NCI-H1048 (cell line): ENCODE data around the gene PTMA.
"Not testable (repeated sequence)": the region's sequence is repeated elsewhere in the genome, so short reads cannot be mapped to it uniquely, and the experiment has no call there.

Experiments
- DNase-seq: peaks from one replicate; lab custom pipeline; 2025; lab: John Stamatoyannopoulos, UW

Gene PTMA, protein sequence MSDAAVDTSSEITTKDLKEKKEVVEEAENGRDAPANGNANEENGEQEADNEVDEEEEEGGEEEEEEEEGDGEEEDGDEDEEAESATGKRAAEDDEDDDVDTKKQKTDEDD

DNA sequence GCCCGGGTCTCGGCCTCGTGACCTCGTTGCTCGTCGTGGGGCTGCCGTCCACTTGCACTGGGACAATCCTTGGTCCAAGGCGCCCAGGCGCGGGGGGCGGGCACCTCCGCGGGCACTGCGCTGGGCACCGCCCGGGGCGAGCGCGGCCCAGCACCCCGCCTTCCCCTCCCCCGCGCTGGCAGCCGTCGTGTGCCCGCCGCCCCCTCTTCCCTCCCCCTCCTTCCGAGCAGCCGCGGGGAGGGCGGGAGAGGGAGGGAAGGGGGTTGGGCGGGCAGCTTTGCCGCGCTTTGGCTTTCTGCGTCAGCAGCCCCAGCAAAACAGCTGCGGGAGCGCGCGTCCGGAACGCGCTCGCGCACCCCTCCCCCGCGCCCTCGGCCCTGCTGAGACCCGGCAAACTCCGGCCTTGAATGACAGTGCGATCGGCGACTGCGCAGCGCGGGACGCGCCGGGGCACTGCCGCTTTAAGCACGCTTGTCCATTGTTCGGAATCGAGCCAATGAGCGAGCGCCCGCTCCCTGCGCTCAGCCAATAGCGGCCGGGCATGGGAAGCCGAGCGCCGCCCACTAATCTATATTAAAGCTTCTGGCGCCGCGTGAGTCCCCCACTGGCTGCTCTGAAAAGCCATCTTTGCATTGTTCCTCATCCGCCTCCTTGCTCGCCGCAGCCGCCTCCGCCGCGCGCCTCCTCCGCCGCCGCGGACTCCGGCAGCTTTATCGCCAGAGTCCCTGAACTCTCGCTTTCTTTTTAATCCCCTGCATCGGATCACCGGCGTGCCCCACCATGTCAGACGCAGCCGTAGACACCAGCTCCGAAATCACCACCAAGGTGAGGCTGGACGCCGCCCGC lies at the start of gene PTMA:
PTMA (plus strand) TSS at position 599 of the 846 bp plus-strand sequence; CDS start at position 781, 182 bp downstream.
- peak; percentile 98 for DNase-seq

- DNase-seq = not testable (repeated sequence)
Observed at GRCh38 chr2:231660073-231660472, 48.3 kb upstream of the PTMA start.

GRCh38 chr2:231660860-231661259 lies 47.5 kb upstream of the PTMA start:
- no peak for DNase-seq

DNA sequence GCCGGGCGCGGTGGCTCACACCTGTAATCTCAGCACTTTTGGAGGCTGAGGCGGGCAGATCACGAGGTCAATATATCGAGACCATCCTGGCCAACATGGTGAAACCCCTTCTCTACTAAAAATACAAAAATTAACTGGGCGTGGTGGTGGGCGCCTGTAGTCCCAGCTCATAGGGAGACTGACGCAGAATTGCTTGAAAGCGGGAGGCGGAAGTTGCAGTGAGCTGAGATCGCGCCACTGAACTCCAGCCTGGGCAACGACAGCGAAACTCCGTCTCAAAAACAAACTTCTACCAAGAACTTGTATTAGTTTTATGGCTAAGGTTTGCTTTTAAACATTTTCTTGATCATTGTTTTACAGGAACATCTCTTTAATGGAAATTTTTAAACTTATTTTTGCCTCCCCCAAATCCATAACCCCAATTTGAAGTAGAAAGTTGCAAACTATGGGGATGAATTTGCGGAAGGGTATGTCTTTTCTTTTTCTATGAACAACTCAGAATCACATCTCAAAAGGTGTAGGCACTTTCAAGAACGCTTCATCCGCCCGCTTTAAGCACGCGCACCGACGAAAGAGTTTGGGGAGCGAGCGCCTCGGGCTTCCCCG lies 46.8 kb upstream of the PTMA start:
- DNase-seq = no peak

DNA sequence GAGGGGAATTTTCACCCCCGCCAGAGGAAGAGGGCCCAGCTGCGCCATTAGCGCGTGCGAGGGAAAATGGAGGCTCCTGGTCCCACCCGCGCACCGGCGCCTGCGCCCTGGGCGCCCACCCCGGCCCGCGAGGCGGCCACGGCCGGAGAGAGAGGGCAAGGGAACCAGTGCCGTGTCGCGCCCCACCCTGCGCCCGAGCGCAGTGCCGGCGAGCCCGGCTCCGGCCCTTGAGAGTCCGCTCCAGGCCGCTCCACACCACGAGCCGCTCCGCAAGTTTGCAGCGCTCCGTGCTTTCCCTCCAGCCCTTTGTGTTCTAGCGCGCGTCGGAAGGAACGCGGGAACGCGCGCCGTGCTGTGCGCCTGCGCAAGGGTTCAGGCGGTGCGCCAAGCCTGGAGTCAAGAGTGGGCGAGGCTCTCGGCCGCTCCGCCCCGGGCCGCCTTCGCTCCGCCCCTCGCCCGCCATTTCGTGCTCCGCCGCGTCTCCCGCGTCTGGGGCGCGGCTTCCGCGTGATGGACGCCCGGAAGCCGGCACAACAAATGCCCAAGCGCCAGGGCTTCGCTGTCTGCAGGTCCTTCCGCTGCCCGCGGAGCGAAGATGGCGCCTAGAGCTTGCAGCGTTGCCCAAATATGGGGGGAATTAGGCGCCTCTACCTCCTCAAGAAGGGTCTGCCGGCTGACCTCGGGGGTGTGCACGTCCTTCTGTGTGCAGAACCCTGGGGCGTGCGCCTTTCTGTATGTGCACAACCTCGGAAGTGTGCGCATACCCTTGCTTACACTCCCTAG lies 46.1 kb upstream of the PTMA start:
- DNase-seq = peak; percentile 85

GRCh38 chr2:231662811-231663457 lies 45.4 kb upstream of the PTMA start:
- no peak for DNase-seq

- DNase-seq = no peak
Observed at GRCh38 chr2:231663458-231664212, 44.7 kb upstream of the PTMA start.

- DNase-seq = no peak
Observed at GRCh38 chr2:231664727-231665126, 43.6 kb upstream of the PTMA start.

DNA sequence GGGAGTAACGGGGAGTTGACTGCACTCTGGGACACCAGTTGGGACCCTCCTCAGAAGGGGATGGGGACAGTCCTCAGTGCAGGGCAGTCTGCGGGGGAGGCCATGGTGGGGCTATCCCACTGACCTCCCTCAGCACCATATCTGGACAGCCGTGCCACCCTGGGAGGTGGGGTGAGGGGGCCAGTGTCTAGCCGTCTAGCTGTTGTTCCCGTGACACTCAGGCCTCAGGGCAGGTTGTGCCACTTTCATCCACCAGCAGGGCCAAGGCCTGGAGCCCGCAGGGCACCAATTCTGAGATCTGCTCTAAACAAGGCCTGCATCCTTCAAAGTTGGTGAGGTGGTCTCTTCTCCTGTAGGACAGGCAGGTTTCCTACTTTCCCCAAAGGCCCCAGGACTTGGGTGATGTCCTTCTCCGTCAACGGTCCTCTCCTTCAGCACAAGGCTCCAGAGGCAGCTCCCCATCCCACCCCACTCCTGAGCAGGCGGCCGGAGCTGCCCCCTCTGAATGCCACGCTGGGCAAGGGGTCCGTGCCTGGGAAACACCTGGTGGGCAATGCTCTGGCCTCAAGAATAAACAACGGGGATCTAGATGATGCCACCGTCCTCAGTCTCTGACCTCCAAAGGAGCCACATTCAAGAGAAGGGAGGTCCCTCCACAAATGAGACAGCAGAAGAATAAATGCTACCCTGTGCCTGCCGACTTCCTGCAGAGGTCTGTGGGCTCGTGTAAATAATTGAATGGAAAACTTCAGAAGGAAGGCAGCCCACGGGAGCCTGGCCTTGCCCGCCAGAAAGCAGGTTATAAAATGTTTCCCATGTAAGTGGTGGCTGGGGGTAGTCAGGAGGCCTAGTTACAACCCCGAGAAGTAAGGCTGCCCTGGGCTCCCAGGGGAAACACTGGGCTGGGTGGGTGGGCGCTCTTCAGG lies 42.8 kb upstream of the PTMA start:
- no peak for DNase-seq

- no peak for DNase-seq
Observed at GRCh38 chr2:231666171-231667095, 41.9 kb upstream of the PTMA start.

DNA sequence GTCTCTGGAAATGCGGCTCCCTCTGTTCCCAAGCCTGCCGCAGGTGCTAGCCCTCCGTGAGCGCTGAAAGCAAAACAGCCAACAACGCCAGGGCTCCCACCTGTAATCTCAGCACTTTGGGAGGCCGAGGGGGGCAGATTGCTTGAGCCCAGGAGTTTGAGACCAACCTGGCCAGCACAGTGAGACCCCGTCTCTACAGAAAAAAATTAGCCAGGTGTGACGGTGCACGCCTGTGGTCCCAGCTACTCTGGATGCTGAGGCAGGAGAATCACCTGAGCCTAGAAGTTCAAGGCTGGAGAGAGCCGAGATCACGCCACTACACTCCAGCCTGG lies 41.3 kb upstream of the PTMA start:
- DNase-seq = no peak

- DNase-seq = no peak
Observed at GRCh38 chr2:231667496-231667895, 40.8 kb upstream of the PTMA start.

DNA sequence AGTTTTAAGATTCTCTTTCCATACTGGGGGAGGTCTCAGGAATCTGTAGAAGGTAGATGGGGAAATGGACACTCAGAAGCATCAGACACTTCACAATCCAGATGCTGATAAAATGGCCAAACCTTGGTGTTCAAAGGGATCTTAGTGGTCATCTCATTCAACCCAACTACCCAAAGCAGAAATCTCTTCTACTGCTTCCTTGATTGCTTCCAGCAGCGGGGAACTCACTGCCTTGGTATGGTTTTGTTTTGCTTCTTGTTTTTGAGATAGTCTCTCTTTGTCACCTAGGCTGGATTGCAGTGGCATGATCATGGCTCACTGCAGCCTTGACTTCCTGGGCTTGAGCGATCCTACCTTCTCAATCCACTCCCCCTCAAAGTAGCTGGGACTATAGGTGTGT lies 39.3 kb upstream of the PTMA start:
- DNase-seq = no peak

- no peak for DNase-seq
Observed at GRCh38 chr2:231671270-231672050, 36.9 kb upstream of the PTMA start.

- no peak for DNase-seq
Observed at GRCh38 chr2:231672617-231673347, 35.5 kb upstream of the PTMA start.

DNA sequence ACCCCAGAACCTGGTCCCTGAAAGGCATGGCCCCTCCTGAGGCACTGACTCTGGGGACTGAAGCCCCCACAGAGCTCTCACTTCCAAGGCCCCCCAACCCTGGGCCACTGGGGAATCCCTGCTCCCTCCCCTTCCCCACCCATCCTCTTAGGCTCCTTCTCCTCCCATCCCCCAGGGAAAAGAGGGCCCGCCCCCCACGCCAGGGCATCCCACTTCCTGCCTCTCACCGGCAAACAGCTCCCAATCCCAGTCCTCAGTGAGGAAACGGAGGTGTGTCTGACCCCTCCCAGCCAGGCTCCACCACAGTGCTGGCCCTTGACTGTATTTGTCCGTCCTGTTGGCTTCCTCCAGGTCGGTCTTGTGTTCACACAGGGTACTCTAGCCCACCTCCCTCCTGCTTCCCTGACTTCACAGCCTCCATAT lies 35.0 kb upstream of the PTMA start:
- no peak for DNase-seq

- DNase-seq = peak; percentile 15
Observed at GRCh38 chr2:231674587-231675338, 33.6 kb upstream of the PTMA start.
